PC-9 (cell line): ENCODE data around the gene KDM4C.

ENCODE experiments used
- CTCF ChIP-seq: fragments of 200-600 bp; sonication (generic); conservative IDR thresholded peaks from 2 replicates; pipeline ENCODE4 v1.6.1; 2017; ENCODE audit warnings: mixed run types, antibody characterized with exemption, mild to moderate bottlenecking, moderate library complexity
- EZH2 ChIP-seq: fragments of 200-600 bp; sonication (generic); IDR thresholded peaks from 2 replicates; pipeline ENCODE4 v1.8.0; 2017; ENCODE audit warnings: antibody characterized with exemption, low read depth

- TF ChIP-seq EZH2, result no peak
- no peak for TF ChIP-seq CTCF
Measured at GRCh38 chr9:6961845-6962522, 204.2 kb downstream of the KDM4C start.
